Measurements from ENCODE around the gene WWOX.

The WWOX gene

GRCh38 chr16:78102865-78103264, 3.4 kb downstream of the WWOX start:
- DNase-seq (ENCODE audit: low read depth) = no peak
- no peak for TF ChIP-seq CTCF (IDR thresholded peaks at IDR 0.05; ENCODE audit: control insufficient read depth, extremely low read depth, insufficient read depth)
- no peak overlapping the region for H3K4me3 ChIP-seq (ENCODE audit: low read depth, low read length)

- no peak overlapping the region for H3K4me3 ChIP-seq (ENCODE audit: low read depth, low read length)
- TF ChIP-seq CTCF (IDR thresholded peaks at IDR 0.05; ENCODE audit: control insufficient read depth, extremely low read depth, insufficient read depth) = no peak
- DNase-seq (ENCODE audit: low read depth) = no peak
These were observed 6.1 kb downstream of the WWOX start for GRCh38 chr16:78105517-78105916.

GRCh38 chr16:78106686-78107085, 7.2 kb downstream of the WWOX start:
- TF ChIP-seq CTCF (IDR thresholded peaks at IDR 0.05; ENCODE audit: control insufficient read depth, extremely low read depth, insufficient read depth) = no peak
- no peak overlapping the region for H3K4me3 ChIP-seq (ENCODE audit: low read depth, low read length)
- DNase-seq (ENCODE audit: low read depth) = no peak

GRCh38 chr16:78108451-78108850, 9.0 kb downstream of the WWOX start:
- no peak overlapping the region for H3K4me3 ChIP-seq (ENCODE audit: low read depth, low read length)
- no peak for TF ChIP-seq CTCF (IDR thresholded peaks at IDR 0.05; ENCODE audit: control insufficient read depth, extremely low read depth, insufficient read depth)
- no peak for DNase-seq (ENCODE audit: low read depth)

- no peak for DNase-seq (ENCODE audit: low read depth)
- H3K4me3 ChIP-seq (ENCODE audit: low read depth, low read length) = no peak overlapping the region
- TF ChIP-seq CTCF (IDR thresholded peaks at IDR 0.05; ENCODE audit: control insufficient read depth, extremely low read depth, insufficient read depth) = no peak
These were observed 13.8 kb downstream of the WWOX start for GRCh38 chr16:78113258-78113657.

- no peak overlapping the region for H3K4me3 ChIP-seq (ENCODE audit: low read depth, low read length)
- no peak for TF ChIP-seq CTCF (IDR thresholded peaks at IDR 0.05; ENCODE audit: control insufficient read depth, extremely low read depth, insufficient read depth)
- no peak for DNase-seq (ENCODE audit: low read depth)
These were observed 16.2 kb downstream of the WWOX start for GRCh38 chr16:78115659-78116058.

GRCh38 chr16:78116946-78117345, 17.5 kb downstream of the WWOX start:
- no peak for TF ChIP-seq CTCF (IDR thresholded peaks at IDR 0.05; ENCODE audit: control insufficient read depth, extremely low read depth, insufficient read depth)
- no peak for DNase-seq (ENCODE audit: low read depth)

More at GRCh38 chr16:78116946-78117345, 17.5 kb downstream of the WWOX start:
- no peak overlapping the region for H3K4me3 ChIP-seq (ENCODE audit: low read depth, low read length)

Measured in LNCaP clone FGC (cell line).